ENCODE data around the gene KDM4B. TPM values are rescaled to one million over a fixed set of nuclear protein-coding genes. Genes with fewer than 3 reads are reported as not detected.

The KDM4B gene
- total RNA-seq, 1 donor from 2014 or later, result 39.0 TPM

DNA sequence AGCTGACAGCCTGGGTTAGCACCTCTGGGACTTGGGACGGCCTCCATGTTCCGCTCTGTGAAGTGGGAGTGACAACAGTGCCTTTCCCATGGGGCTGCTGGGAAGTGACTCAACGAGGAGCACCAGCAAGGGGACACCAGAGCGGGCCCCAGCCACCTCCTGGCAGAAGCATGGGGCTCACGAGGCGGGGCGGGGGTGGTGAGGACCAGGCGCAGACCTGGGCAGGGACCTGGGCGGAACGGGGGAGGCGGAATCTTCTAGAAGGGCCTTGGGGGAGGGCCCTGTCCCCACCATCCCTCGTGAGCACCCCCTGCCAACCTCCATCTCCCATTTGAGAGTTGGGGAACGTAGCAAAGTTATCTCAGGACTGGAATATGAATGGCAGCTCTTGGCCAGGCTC is 37.9 kb downstream of the KDM4B start:
- DNase-seq (no peak), ATAC-seq (no peak)
- H3K9me3 ChIP-seq, result no peaks in the 10 kb centered on the region
- TF ChIP-seq, protein P1, sequence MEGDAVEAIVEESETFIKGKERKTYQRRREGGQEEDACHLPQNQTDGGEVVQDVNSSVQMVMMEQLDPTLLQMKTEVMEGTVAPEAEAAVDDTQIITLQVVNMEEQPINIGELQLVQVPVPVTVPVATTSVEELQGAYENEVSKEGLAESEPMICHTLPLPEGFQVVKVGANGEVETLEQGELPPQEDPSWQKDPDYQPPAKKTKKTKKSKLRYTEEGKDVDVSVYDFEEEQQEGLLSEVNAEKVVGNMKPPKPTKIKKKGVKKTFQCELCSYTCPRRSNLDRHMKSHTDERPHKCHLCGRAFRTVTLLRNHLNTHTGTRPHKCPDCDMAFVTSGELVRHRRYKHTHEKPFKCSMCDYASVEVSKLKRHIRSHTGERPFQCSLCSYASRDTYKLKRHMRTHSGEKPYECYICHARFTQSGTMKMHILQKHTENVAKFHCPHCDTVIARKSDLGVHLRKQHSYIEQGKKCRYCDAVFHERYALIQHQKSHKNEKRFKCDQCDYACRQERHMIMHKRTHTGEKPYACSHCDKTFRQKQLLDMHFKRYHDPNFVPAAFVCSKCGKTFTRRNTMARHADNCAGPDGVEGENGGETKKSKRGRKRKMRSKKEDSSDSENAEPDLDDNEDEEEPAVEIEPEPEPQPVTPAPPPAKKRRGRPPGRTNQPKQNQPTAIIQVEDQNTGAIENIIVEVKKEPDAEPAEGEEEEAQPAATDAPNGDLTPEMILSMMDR (IDR thresholded peaks at IDR 0.05), result no peak
- no peak overlapping the region for H3K27ac ChIP-seq
- H3K4me1 ChIP-seq, result no peaks in the 10 kb centered on the region
- intact Hi-C loops (cut with DNase I), result no loop called here
- no peaks in the 10 kb centered on the region for H3K27me3 ChIP-seq
- no peak overlapping the region for H3K4me3 ChIP-seq
- no peaks in the 10 kb centered on the region for H3K36me3 ChIP-seq

DNA sequence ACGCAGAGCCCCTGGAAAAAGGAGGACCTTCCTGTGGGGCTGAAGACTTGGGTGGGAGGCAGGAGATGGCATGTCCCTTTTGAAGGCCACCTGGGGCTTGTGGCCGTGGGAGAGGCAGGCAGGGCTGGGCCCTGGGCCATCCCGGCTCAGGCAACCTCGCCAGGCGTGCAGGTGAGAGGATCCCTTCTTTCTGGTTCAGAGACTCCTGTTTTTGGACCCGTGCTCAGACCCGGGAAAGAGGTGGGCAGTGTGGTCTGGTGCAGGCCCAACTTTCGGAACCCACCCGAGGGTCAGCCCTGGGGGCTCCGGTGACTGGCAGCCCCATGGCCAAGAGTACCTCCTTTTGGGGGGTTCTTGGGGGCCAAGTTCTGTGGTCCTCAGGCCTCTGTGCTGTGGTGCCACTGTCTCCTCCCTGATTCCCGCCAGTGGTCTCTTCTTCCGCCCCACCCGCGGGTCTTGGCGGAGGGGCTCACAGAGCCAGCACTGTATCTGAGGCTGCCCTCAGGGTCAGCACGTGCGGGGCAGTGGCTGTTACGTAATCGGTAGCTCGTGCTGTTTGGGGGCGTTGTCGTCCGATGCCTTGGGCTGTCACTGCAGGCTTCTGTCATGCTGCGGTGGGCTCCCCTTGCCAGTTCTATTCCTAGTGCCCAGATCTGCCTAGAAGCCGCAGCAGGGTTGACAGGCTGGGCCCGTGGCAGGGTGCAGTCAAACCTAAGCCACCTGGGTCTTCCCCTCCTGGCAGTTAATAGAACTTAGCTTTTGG is 42.7 kb downstream of the KDM4B start:
- ATAC-seq, result no peak
- no peaks in the 10 kb centered on the region for H3K4me1 ChIP-seq

DNA sequence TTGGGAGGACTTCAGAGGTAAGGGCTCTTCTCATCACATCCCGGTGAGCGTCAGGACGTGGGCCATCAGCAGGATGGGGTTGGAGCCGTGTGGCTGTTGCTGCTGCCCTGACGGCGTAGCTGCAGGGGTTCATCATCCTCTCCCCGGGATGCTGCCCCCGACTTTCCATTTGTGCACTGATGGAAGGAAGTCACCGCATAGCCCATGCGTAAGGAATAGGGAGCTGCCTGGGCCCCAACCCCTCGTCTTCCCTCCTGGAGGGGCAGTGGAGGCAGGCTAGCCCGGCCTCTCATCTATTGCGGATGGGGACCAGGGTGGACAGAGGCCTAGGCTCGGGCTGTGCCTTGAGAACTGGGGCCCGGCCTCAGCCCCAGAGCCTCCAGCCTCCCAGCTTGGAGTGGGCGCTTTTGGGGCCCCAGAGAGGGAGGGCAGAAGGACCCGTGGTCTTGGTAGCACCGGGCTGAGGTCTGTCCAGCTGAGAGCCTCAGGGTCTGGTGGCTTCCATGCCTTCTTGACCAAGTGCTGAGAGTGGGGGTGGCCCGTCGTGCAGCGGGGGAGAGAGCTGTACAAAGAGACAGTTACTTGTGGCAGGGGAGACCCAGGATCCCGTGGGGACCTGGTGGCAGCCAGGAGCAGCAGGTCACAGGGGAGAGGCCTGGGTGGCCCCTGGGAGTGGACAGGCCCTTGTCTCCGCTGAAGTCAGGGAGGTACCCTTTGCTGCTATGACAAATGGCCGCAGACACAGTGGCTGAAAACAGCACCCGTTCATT is 44.0 kb downstream of the KDM4B start:
- no peak for DNase-seq
- intact Hi-C loops (cut with DNase I), result no loop called here
- Histone ChIP-seq H3K4me3 (no peak overlapping the region), H3K9me3 (no peaks in the 10 kb centered on the region), H3K36me3 (peaks cover 15% of the 10 kb centered on the region), H3K4me1 (no peaks in the 10 kb centered on the region), H3K27ac (no peak overlapping the region), H3K27me3 (no peaks in the 10 kb centered on the region)
- TF ChIP-seq, protein P1 (IDR thresholded peaks at IDR 0.05), result no peak
- no peak for ATAC-seq

More for the DNA sequence above, 42.7 kb downstream of the KDM4B start:
- Histone ChIP-seq H3K36me3 (peaks cover 7% of the 10 kb centered on the region), H3K27ac (no peak overlapping the region), H3K9me3 (no peaks in the 10 kb centered on the region), H3K27me3 (no peaks in the 10 kb centered on the region), H3K4me3 (no peak overlapping the region)
- no peak for DNase-seq
- TF ChIP-seq, protein P1 (IDR thresholded peaks at IDR 0.05), result no peak
- intact Hi-C loops (cut with DNase I), result no loop called here

DNA sequence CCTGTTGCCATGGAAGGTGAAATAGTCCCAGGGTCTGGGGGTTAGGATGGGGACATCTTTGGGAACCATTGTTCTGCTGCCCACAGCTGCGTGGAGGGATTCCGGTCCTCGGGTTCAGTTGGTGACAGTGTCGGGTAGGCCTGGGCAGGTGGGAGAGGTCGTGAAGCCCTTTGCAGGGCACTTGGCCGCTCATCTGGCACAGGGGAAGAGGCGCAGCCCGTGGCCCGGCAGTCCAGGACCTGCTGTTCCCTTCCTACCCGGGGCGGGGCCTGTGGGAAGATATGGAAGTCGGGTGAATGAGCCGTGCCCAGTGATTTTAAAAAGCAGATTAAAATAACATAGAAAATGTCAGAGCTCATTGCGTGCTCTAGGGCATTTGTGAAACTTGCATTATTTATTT is 44.8 kb downstream of the KDM4B start:
- Histone ChIP-seq H3K9me3 (no peaks in the 10 kb centered on the region), H3K4me3 (no peak overlapping the region), H3K36me3 (peaks cover 24% of the 10 kb centered on the region), H3K27me3 (no peaks in the 10 kb centered on the region), H3K27ac (no peak overlapping the region), H3K4me1 (no peaks in the 10 kb centered on the region)
- intact Hi-C loops (cut with DNase I), result no loop called here
- no peak for DNase-seq
- ATAC-seq, result no peak
- TF ChIP-seq, protein P1 (IDR thresholded peaks at IDR 0.05), result no peak

DNA sequence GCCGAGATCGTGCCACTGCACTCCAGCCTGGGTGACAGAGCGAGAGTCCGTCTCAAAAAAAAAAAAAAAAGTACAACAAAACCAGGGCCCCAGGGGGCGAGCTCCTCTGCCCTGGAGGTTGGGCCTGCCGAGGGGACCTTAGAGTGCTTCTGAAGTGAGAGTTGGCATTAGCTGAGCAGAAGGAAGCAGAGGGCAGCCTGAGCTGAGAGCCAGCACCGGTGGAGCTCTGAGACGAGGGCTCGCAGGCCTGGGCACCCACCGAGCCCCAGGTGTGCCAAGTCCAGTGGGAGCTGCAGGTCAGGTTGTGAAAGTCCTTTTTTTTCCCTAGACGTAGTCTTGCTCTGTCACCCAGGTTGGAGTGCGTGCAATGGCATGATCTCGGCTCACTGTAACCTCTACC is 46.0 kb downstream of the KDM4B start:
- Histone ChIP-seq H3K27ac (no peak overlapping the region), H3K4me3 (no peak overlapping the region), H3K27me3 (no peaks in the 10 kb centered on the region), H3K9me3 (no peaks in the 10 kb centered on the region), H3K36me3 (peaks cover 24% of the 10 kb centered on the region), H3K4me1 (no peaks in the 10 kb centered on the region)
- intact Hi-C loops (cut with DNase I), result no loop called here
- ATAC-seq (no peak), DNase-seq (no peak)
- TF ChIP-seq, protein P1 (IDR thresholded peaks at IDR 0.05), result no peak

Data from upper lobe of right lung (tissue), 1 donor.